Astrocyte (in vitro differentiated cells and primary cell): ENCODE data around the gene RBL2. TPM values are rescaled to one million over a fixed set of nuclear protein-coding genes. Genes with fewer than 3 reads are reported as not detected.
"Not testable (repeated sequence)": the region's sequence is repeated elsewhere in the genome, so short reads cannot be mapped to it uniquely, and the experiment has no call there.

Experiments
- DNase-seq: peaks from one replicate; pipeline ENCODE4 v3.0.0-alpha.2; 2010; ENCODE audit warnings: low read depth
- FAIRE-seq: peaks from 2 replicates; lab custom pipeline; 2011; peaks lifted over from hg19 to GRCh38; lab: Jason Lieb, UNC
- H2AFZ ChIP-seq: 2 replicates; pipeline ENCODE4 v1.6.0; 2012; ENCODE audit warnings: low read depth, low read length, inconsistent platforms
- H3K27ac ChIP-seq: 2 replicates; pipeline ENCODE4 v1.5.1; 2011; ENCODE audit warnings: low read depth, low read length, inconsistent platforms
- H3K27me3 ChIP-seq: 2 replicates; pipeline ENCODE4 v1.6.0; 2011; ENCODE audit warnings: low read length, inconsistent platforms; ENCODE audit not compliant: insufficient read depth
- H3K36me3 ChIP-seq: 2 replicates; pipeline ENCODE4 v1.5.1; 2011; ENCODE audit warnings: low read length, inconsistent platforms; ENCODE audit not compliant: insufficient read depth
- H3K4me1 ChIP-seq: 2 replicates; pipeline ENCODE4 v1.5.1; 2011; ENCODE audit warnings: low read length, inconsistent platforms; ENCODE audit not compliant: insufficient read depth
- H3K4me2 ChIP-seq: 2 replicates; pipeline ENCODE4 v1.6.0; 2012; ENCODE audit warnings: low read length, inconsistent platforms
- H3K4me3 ChIP-seq: 2 replicates; pipeline ENCODE4 v1.5.1; 2011; ENCODE audit warnings: low read depth, mild to moderate bottlenecking, low read length, inconsistent platforms; ENCODE audit not compliant: insufficient read depth
- H3K79me2 ChIP-seq: 2 replicates; pipeline ENCODE4 v1.6.0; 2012; ENCODE audit warnings: mild to moderate bottlenecking, low read length, inconsistent platforms; ENCODE audit not compliant: insufficient read depth
- H3K9ac ChIP-seq: 2 replicates; pipeline ENCODE4 v1.6.0; 2012; ENCODE audit warnings: mild to moderate bottlenecking, low read length, inconsistent platforms
- H3K9me3 ChIP-seq: 2 replicates; pipeline ENCODE4 v1.5.1; 2012; ENCODE audit warnings: low read depth, mild to moderate bottlenecking, low read length, inconsistent platforms; ENCODE audit not compliant: insufficient read depth
- H4K20me1 ChIP-seq: 2 replicates; pipeline ENCODE4 v1.6.0; 2012; ENCODE audit warnings: low read length, inconsistent platforms; ENCODE audit not compliant: insufficient read depth
- H3K27ac Mint-ChIP-seq: one replicate; pipeline ENCODE4 v1.8.0; 2021; ENCODE audit warnings: mild to moderate bottlenecking, mixed read lengths; ENCODE audit not compliant: unreplicated experiment
- H3K27me3 Mint-ChIP-seq: one replicate; pipeline ENCODE4 v1.8.0; 2021; ENCODE audit warnings: low read depth, mixed read lengths; ENCODE audit not compliant: unreplicated experiment
- H3K36me3 Mint-ChIP-seq: one replicate; pipeline ENCODE4 v1.8.0; 2021; ENCODE audit warnings: low read depth, mixed read lengths; ENCODE audit not compliant: unreplicated experiment
- H3K4me1 Mint-ChIP-seq: one replicate; pipeline ENCODE4 v1.8.0; 2021; ENCODE audit warnings: low read depth, mixed read lengths; ENCODE audit not compliant: unreplicated experiment
- H3K4me3 Mint-ChIP-seq: one replicate; pipeline ENCODE4 v1.8.0; 2021; ENCODE audit warnings: mild to moderate bottlenecking, moderate library complexity, mixed read lengths; ENCODE audit not compliant: unreplicated experiment
- H3K9me3 Mint-ChIP-seq: one replicate; pipeline ENCODE4 v1.8.0; 2021; ENCODE audit warnings: mild to moderate bottlenecking, mixed read lengths; ENCODE audit not compliant: unreplicated experiment
- CTCF ChIP-seq: IDR thresholded peaks from 2 replicates; pipeline ENCODE4 v1.5.1; 2011; ENCODE audit warnings: low read depth, mild to moderate bottlenecking, inconsistent platforms, low read length, moderate library complexity; ENCODE audit not compliant: insufficient read depth
- EZH2 ChIP-seq: IDR thresholded peaks from 2 replicates; pipeline ENCODE4 v1.6.1; 2012; ENCODE audit warnings: mild to moderate bottlenecking, low read length, inconsistent platforms; ENCODE audit not compliant: insufficient read depth
- total RNA-seq: library from RNA; stranded (reverse); gene quantifications from 2 replicates; pipeline ENCODE4 v1.2.1, GENCODE V29; 2021

The RBL2 gene
- total RNA-seq, 1 donor from 2014 or later = 24.4 TPM

GRCh38 chr16:53534206-53534605 lies 99.9 kb downstream of the RBL2 start:
- Mint-ChIP-seq H3K4me3 (no peak overlapping the region), H3K36me3 (no peaks in the 10 kb centered on the region), H3K27me3 (no peaks in the 10 kb centered on the region), H3K9me3 (peaks cover 3% of the 10 kb centered on the region), H3K4me1 (peaks cover 6% of the 10 kb centered on the region), H3K27ac (no peak overlapping the region)
- H2AFZ ChIP-seq = no peak overlapping the region
- no peaks in the 10 kb centered on the region for H3K4me1 ChIP-seq
- H3K4me3 ChIP-seq = no peak overlapping the region
- H3K27ac ChIP-seq = no peak overlapping the region
- peaks cover 4% of the 10 kb centered on the region for H3K27me3 ChIP-seq
- no peak for DNase-seq
- no peak overlapping the region for H3K9ac ChIP-seq
- no peaks in the 10 kb centered on the region for H4K20me1 ChIP-seq
- no peak overlapping the region for H3K4me2 ChIP-seq
- no peak for FAIRE-seq
- no peaks in the 10 kb centered on the region for H3K36me3 ChIP-seq
- TF ChIP-seq CTCF = no peak
- no peak for TF ChIP-seq EZH2
- H3K9me3 ChIP-seq = no peaks in the 10 kb centered on the region
- H3K79me2 ChIP-seq = no peaks in the 10 kb centered on the region

- no peak for FAIRE-seq
- Histone ChIP-seq H4K20me1 (no peaks in the 10 kb centered on the region), H3K9ac (no peak overlapping the region), H3K4me3 (no peak overlapping the region), H3K9me3 (no peaks in the 10 kb centered on the region), H3K79me2 (no peaks in the 10 kb centered on the region), H3K27ac (no peak overlapping the region), H2AFZ (no peak overlapping the region), H3K4me1 (no peaks in the 10 kb centered on the region), H3K4me2 (no peak overlapping the region), H3K27me3 (peaks cover 4% of the 10 kb centered on the region), H3K36me3 (no peaks in the 10 kb centered on the region)
- peaks cover 5% of the 10 kb centered on the region for H3K9me3 Mint-ChIP-seq
- DNase-seq = no peak
- no peak overlapping the region for H3K27ac Mint-ChIP-seq
- H3K4me1 Mint-ChIP-seq = peaks cover 6% of the 10 kb centered on the region
- TF ChIP-seq EZH2 = no peak
- no peak for TF ChIP-seq CTCF
- H3K4me3 Mint-ChIP-seq = no peak overlapping the region
- no peaks in the 10 kb centered on the region for H3K36me3 Mint-ChIP-seq
- H3K27me3 Mint-ChIP-seq = no peaks in the 10 kb centered on the region
Observed at GRCh38 chr16:53537626-53538025, 103.4 kb downstream of the RBL2 start.

- not testable (repeated sequence) for H3K4me3 Mint-ChIP-seq, FAIRE-seq, H3K27ac ChIP-seq, H3K79me2 ChIP-seq, H3K9me3 ChIP-seq, H3K4me1 Mint-ChIP-seq, H2AFZ ChIP-seq, H3K9me3 Mint-ChIP-seq, H3K27me3 Mint-ChIP-seq, H3K4me2 ChIP-seq, H3K27me3 ChIP-seq, DNase-seq, H3K36me3 ChIP-seq, H3K9ac ChIP-seq, H4K20me1 ChIP-seq, H3K27ac Mint-ChIP-seq, H3K4me3 ChIP-seq, H3K36me3 Mint-ChIP-seq, H3K4me1 ChIP-seq
Observed at GRCh38 chr16:53539346-53539745, 105.1 kb downstream of the RBL2 start.

GRCh38 chr16:53539759-53540718 lies 105.8 kb downstream of the RBL2 start:
- H4K20me1 ChIP-seq, DNase-seq, H3K4me3 ChIP-seq, H3K4me1 ChIP-seq, H3K4me3 Mint-ChIP-seq, H3K27ac ChIP-seq, H3K9ac ChIP-seq, H3K27ac Mint-ChIP-seq, FAIRE-seq, H3K9me3 Mint-ChIP-seq, H3K36me3 ChIP-seq, H3K27me3 Mint-ChIP-seq, H3K4me1 Mint-ChIP-seq, H3K9me3 ChIP-seq, H3K79me2 ChIP-seq, H3K4me2 ChIP-seq, H3K27me3 ChIP-seq, H2AFZ ChIP-seq, H3K36me3 Mint-ChIP-seq: not testable (repeated sequence)
